ENCODE measurements around the gene NACC2. TPM values are rescaled to one million over a fixed set of nuclear protein-coding genes. Genes with fewer than 3 reads are reported as not detected.

The NACC2 gene
- total and polyA plus RNA-seq, 2 of the 8 experiments (the other 6 are each of a cell fraction or from before 2014, with no cell fraction given): 8.3 to 14.0 TPM

DNA sequence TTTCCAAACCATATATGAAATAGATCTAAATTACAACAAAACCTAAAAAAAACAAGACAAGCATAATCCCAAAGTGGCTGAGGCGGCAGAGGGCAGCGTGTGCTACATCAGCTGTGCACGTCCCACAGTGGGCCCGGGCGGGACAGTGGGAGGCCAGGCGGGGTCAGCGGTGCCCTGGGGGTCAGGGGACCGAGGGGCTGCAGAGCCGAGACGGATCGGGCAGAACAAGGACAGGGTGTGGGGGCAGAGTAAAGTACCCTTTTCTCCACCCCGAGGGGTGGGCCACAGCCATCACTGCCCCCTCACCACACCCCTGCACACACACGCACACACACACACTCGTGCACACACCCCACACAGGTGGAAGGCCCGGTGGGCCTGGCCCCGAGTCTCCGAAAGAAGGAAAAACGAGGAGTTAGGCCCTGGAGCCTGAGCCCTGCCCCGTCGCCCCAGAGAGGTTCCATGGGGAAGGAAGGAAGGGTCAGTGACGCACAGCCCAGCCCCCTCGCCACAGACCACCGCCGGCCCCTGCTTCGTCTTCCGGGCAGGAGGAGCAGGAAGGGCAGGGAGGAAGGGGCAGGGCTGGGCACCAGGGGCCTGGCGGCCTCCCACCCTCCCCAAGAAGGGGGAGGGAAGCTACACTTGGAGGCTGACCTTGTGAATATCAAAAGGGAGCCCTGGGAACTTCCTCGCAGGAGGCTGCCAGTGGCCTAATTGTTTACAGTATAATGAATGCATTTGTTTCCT lies 84.3 kb downstream of the NACC2 start (continued):
- TF ChIP-seq, protein P1, sequence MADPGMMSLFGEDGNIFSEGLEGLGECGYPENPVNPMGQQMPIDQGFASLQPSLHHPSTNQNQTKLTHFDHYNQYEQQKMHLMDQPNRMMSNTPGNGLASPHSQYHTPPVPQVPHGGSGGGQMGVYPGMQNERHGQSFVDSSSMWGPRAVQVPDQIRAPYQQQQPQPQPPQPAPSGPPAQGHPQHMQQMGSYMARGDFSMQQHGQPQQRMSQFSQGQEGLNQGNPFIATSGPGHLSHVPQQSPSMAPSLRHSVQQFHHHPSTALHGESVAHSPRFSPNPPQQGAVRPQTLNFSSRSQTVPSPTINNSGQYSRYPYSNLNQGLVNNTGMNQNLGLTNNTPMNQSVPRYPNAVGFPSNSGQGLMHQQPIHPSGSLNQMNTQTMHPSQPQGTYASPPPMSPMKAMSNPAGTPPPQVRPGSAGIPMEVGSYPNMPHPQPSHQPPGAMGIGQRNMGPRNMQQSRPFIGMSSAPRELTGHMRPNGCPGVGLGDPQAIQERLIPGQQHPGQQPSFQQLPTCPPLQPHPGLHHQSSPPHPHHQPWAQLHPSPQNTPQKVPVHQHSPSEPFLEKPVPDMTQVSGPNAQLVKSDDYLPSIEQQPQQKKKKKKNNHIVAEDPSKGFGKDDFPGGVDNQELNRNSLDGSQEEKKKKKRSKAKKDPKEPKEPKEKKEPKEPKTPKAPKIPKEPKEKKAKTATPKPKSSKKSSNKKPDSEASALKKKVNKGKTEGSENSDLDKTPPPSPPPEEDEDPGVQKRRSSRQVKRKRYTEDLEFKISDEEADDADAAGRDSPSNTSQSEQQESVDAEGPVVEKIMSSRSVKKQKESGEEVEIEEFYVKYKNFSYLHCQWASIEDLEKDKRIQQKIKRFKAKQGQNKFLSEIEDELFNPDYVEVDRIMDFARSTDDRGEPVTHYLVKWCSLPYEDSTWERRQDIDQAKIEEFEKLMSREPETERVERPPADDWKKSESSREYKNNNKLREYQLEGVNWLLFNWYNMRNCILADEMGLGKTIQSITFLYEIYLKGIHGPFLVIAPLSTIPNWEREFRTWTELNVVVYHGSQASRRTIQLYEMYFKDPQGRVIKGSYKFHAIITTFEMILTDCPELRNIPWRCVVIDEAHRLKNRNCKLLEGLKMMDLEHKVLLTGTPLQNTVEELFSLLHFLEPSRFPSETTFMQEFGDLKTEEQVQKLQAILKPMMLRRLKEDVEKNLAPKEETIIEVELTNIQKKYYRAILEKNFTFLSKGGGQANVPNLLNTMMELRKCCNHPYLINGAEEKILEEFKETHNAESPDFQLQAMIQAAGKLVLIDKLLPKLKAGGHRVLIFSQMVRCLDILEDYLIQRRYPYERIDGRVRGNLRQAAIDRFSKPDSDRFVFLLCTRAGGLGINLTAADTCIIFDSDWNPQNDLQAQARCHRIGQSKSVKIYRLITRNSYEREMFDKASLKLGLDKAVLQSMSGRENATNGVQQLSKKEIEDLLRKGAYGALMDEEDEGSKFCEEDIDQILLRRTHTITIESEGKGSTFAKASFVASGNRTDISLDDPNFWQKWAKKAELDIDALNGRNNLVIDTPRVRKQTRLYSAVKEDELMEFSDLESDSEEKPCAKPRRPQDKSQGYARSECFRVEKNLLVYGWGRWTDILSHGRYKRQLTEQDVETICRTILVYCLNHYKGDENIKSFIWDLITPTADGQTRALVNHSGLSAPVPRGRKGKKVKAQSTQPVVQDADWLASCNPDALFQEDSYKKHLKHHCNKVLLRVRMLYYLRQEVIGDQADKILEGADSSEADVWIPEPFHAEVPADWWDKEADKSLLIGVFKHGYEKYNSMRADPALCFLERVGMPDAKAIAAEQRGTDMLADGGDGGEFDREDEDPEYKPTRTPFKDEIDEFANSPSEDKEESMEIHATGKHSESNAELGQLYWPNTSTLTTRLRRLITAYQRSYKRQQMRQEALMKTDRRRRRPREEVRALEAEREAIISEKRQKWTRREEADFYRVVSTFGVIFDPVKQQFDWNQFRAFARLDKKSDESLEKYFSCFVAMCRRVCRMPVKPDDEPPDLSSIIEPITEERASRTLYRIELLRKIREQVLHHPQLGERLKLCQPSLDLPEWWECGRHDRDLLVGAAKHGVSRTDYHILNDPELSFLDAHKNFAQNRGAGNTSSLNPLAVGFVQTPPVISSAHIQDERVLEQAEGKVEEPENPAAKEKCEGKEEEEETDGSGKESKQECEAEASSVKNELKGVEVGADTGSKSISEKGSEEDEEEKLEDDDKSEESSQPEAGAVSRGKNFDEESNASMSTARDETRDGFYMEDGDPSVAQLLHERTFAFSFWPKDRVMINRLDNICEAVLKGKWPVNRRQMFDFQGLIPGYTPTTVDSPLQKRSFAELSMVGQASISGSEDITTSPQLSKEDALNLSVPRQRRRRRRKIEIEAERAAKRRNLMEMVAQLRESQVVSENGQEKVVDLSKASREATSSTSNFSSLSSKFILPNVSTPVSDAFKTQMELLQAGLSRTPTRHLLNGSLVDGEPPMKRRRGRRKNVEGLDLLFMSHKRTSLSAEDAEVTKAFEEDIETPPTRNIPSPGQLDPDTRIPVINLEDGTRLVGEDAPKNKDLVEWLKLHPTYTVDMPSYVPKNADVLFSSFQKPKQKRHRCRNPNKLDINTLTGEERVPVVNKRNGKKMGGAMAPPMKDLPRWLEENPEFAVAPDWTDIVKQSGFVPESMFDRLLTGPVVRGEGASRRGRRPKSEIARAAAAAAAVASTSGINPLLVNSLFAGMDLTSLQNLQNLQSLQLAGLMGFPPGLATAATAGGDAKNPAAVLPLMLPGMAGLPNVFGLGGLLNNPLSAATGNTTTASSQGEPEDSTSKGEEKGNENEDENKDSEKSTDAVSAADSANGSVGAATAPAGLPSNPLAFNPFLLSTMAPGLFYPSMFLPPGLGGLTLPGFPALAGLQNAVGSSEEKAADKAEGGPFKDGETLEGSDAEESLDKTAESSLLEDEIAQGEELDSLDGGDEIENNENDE (IDR thresholded peaks at IDR 0.05; ENCODE audit: insufficient replicate concordance, low read length): no peak
- no peak for TF ChIP-seq PHF8 (conservative IDR thresholded peaks at IDR 0.05; ENCODE audit: low read depth, low read length)
- TF ChIP-seq SIN3A (conservative IDR thresholded peaks at IDR 0.05 in 1 of 2, IDR thresholded peaks at IDR 0.05 in 1 of 2; ENCODE audit: low read depth in 1 of 2, low read length in 2 of 2): no peak
- TF ChIP-seq HDAC6 (IDR thresholded peaks at IDR 0.05; ENCODE audit: low read depth, low read length): no peak
- TF ChIP-seq KDM4A (IDR thresholded peaks at IDR 0.05; ENCODE audit: low read depth, low read length, severe bottlenecking): no peak
- no peak for TF ChIP-seq YY1 (IDR thresholded peaks at IDR 0.05; ENCODE audit: low read depth, low read length)
- no peak for TF ChIP-seq CHD1 (IDR thresholded peaks at IDR 0.05; ENCODE audit: low read depth, low read length)
- 0 out of 2 replicates have a peak, but pooled peaks have one; percentile 20 for TF ChIP-seq GABPA (IDR thresholded peaks at IDR 0.05; ENCODE audit: borderline replicate concordance, insufficient read depth, low read length)
- no peak for TF ChIP-seq SP4 (IDR thresholded peaks at IDR 0.05; ENCODE audit: low read length)
